GM12878 (cell line): ENCODE data around the gene OMD. TPM values are rescaled to one million over a fixed set of nuclear protein-coding genes. Genes with fewer than 3 reads are reported as not detected.

Experiments
- ATAC-seq: fragments of 200-7000 bp; cut with Tn5 transposase; 3 replicates; pipeline ENCODE4 v1.9.1; 2020; ENCODE audit warnings: mild to moderate bottlenecking, moderate library complexity
- BruUV-seq: library from RNA; stranded (reverse); fragments of 400-500 nt; replicated peaks from 2 replicates; lab custom pipeline; 2021; lab: Mats Ljungman, UMichigan
- CTCF ChIA-PET: fragments of 300-600 bp; sonication (Branson Sonifier 250); formaldehyde crosslinking; extraction: SDS; loops from one replicate; lab custom pipeline; 2021; ENCODE audit warnings: inconsistent platforms; lab: Yijun Ruan, JAX
- POLR2A ChIA-PET: fragments of 350-600 bp; formaldehyde crosslinking; extraction: SDS; loops from one replicate; lab custom pipeline; 2021; ENCODE audit warnings: inconsistent platforms; lab: Charles Lee
- RAD21 ChIA-PET: fragments of 300-600 bp; sonication (Branson Sonifier 250); formaldehyde crosslinking; loops from one replicate; lab custom pipeline; 2023; ENCODE audit warnings: antibody characterized with exemption; ENCODE audit not compliant: unreplicated experiment; lab: Charles Lee
- SMC1A ChIA-PET: fragments of 300-600 bp; sonication (Branson Sonifier 250); formaldehyde crosslinking; loops from one replicate; lab custom pipeline; 2023; ENCODE audit not compliant: unreplicated experiment, uncharacterized antibody; lab: Charles Lee
- DNase-seq: peaks from one replicate; pipeline ENCODE4 v3.0.0-alpha.2; 2011; ENCODE audit warnings: low read depth, low spot score
- FAIRE-seq: peaks from 3 replicates; lab custom pipeline; 2011; peaks lifted over from hg19 to GRCh38; lab: Jason Lieb, UNC
- H2AFZ ChIP-seq: 2 replicates; pipeline ENCODE4 v1.6.0; 2011; ENCODE audit warnings: low read depth, low read length, control low read depth; ENCODE audit not compliant: control insufficient read depth
- H3K27ac ChIP-seq: 2 replicates; pipeline ENCODE4 v1.5.1; 2011; ENCODE audit warnings: control low read depth; ENCODE audit not compliant: control insufficient read depth, insufficient read depth
- H3K27me3 ChIP-seq, 2 experiments: replicated peaks in 1 of 2; 2 replicates each; pipeline versions ENCODE4 v1.6.0 to v1.6.1; 2011; ENCODE audit warnings: low read length in 1 of 2; ENCODE audit not compliant: control insufficient read depth in 2 of 2, insufficient read depth in 2 of 2
- H3K36me3 ChIP-seq, 2 experiments: 2 replicates each; pipeline ENCODE4 v1.5.1; 2011; ENCODE audit warnings: low read length in 1 of 2; ENCODE audit not compliant: control insufficient read depth in 2 of 2, insufficient read depth in 2 of 2
- H3K4me1 ChIP-seq: 2 replicates; pipeline ENCODE4 v1.6.1; 2011; ENCODE audit warnings: mild to moderate bottlenecking, low read length, moderate library complexity, mixed read lengths; ENCODE audit not compliant: control insufficient read depth, insufficient read depth
- H3K4me2 ChIP-seq: 2 replicates; pipeline ENCODE4 v1.6.0; 2011; ENCODE audit warnings: control low read depth; ENCODE audit not compliant: control insufficient read depth, insufficient read depth
- H3K4me3 ChIP-seq: fragments of 200-600 bp; sonication (generic); 2 replicates; pipeline ENCODE4 v1.5.1; 2016
- H3K79me2 ChIP-seq: 2 replicates; pipeline ENCODE4 v1.6.0; 2011; ENCODE audit warnings: low read length; ENCODE audit not compliant: control insufficient read depth, insufficient read depth
- H3K9ac ChIP-seq: 2 replicates; pipeline ENCODE4 v1.8.0; 2011; ENCODE audit warnings: low read length, control low read depth, mixed read lengths; ENCODE audit not compliant: control insufficient read depth, insufficient read depth
- H3K9me3 ChIP-seq: replicated peaks from 3 replicates; pipeline ENCODE4 v1.5.1; 2011; ENCODE audit warnings: mild to moderate bottlenecking, low read length; ENCODE audit not compliant: control insufficient read depth, insufficient read depth
- H4K20me1 ChIP-seq: 2 replicates; pipeline ENCODE4 v1.6.0; 2011; ENCODE audit not compliant: control insufficient read depth, insufficient read depth
- BACH1 ChIP-seq: fragments of 450-650 bp; IDR thresholded peaks from 2 replicates; pipeline ENCODE4 v1.6.1; 2017; ENCODE audit warnings: mild to moderate bottlenecking, borderline replicate concordance
- CTCF ChIP-seq, 3 experiments: IDR thresholded peaks in 2 of 3; conservative IDR thresholded peaks in 1 of 3; 2 replicates each; pipeline ENCODE4 v1.5.1; 2011; ENCODE audit warnings: low read depth in 3 of 3, low read length in 3 of 3, mild to moderate bottlenecking in 3 of 3, control low read depth in 2 of 3, moderate library complexity in 2 of 3, inconsistent platforms in 1 of 3, mixed read lengths in 1 of 3; ENCODE audit not compliant: control insufficient read depth in 2 of 3, insufficient read depth in 1 of 3; ENCODE audit errors: extremely low read depth in 1 of 3
- EGR1 ChIP-seq, 2 experiments: IDR thresholded peaks; 1 replicate in 1 of 2; 2 replicates in 1 of 2; pipeline ENCODE4 v1.6.1; 2011 to 2012; ENCODE audit warnings: low read depth in 2 of 2, low read length in 2 of 2, borderline replicate concordance in 1 of 2, mild to moderate bottlenecking in 1 of 2, moderate library complexity in 1 of 2
- FOXM1 ChIP-seq: IDR thresholded peaks from 2 replicates; pipeline ENCODE4 v1.6.1; 2012; ENCODE audit warnings: low read depth, mild to moderate bottlenecking, inconsistent platforms, low read length, moderate library complexity
- IKZF2 ChIP-seq, 2 experiments: fragments of 450-650 bp; IDR thresholded peaks; 2 replicates each; pipeline ENCODE4 v1.6.1; 2017; ENCODE audit warnings: mild to moderate bottlenecking in 2 of 2, moderate library complexity in 2 of 2
- PML ChIP-seq: IDR thresholded peaks from 2 replicates; pipeline ENCODE4 v1.6.1; 2012; ENCODE audit warnings: low read length, inconsistent platforms
- POLR2AphosphoS5 ChIP-seq: IDR thresholded peaks from 2 replicates; pipeline ENCODE4 v1.6.1; 2011; ENCODE audit warnings: mild to moderate bottlenecking, low read length, inconsistent platforms
- RB1 ChIP-seq: fragments of 450-650 bp; formaldehyde crosslinking; IDR thresholded peaks from 2 replicates; pipeline ENCODE4 v1.6.1; 2017; ENCODE audit warnings: mild to moderate bottlenecking, borderline replicate concordance
- SP1 ChIP-seq: IDR thresholded peaks from one replicate; pipeline ENCODE4 v1.6.1; 2011; ENCODE audit warnings: low read depth, low read length
- SUPT20H ChIP-seq: IDR thresholded peaks from 2 replicates; pipeline ENCODE4 v1.6.1; 2011; ENCODE audit warnings: low read depth, mild to moderate bottlenecking, low read length, moderate library complexity, borderline replicate concordance; ENCODE audit not compliant: control insufficient read depth
- TARDBP ChIP-seq: IDR thresholded peaks from 2 replicates; pipeline ENCODE4 v1.6.1; 2016; ENCODE audit warnings: borderline replicate concordance
- TBL1XR1 ChIP-seq: IDR thresholded peaks from 2 replicates; pipeline ENCODE4 v1.6.1; 2012; ENCODE audit warnings: low read depth, low read length, improper control_type of control experiment
- ZNF207 ChIP-seq: fragments of 450-650 bp; IDR thresholded peaks from 2 replicates; pipeline ENCODE4 v1.6.1; 2014; ENCODE audit warnings: antibody characterized with exemption, mild to moderate bottlenecking, borderline replicate concordance
- ZNF24 ChIP-seq: fragments of 450-650 bp; IDR thresholded peaks from 2 replicates; pipeline ENCODE4 v1.6.1; 2017; ENCODE audit warnings: antibody characterized with exemption, mild to moderate bottlenecking
- WGBS: methylation state at CpG from one replicate; pipeline ENCODE4 v1.1.6; 2016; ENCODE audit warnings: low lambda C conversion rate; ENCODE audit not compliant: insufficient replicate concordance, insufficient coverage; ENCODE audit errors: missing lambda C conversion rate; 5-methylcytosine and 5-hydroxymethylcytosine counted together
- in situ Hi-C: fragments of 300-500 bp; cut with MboI; formaldehyde crosslinking; loops from 9 replicates; pipeline ENCODE4 v1.14.3; 2018; ENCODE audit warnings: mixed read lengths
- intact Hi-C: fragments of 100-400 bp; cut with micrococcal nuclease; formaldehyde crosslinking; loops from one replicate; pipeline ENCODE4 v1.14.2; 2022; ENCODE audit not compliant: unreplicated experiment
- polyA plus RNA-seq, 11 experiments: library from polyadenylated mRNA; depleted of rRNA in 4 of 11; unstranded in 6 of 11; stranded (reverse) in 5 of 11; fragments of >200 nt; fragmentation: Nextera tagmentation in 4 of 11; fragmentation: Illumina TruSeq in 1 of 11; extraction: Ambion mirVana in 4 of 11; extraction: Trizol in 1 of 11; gene quantifications; 1 replicate in 1 of 11; 2 replicates in 10 of 11; pipeline versions ENCODE4 v1.2.1 to v1.2.3, GENCODE V29; 2011 to 2016; ENCODE audit warnings: inconsistent platforms in 2 of 11, missing spikeins in 2 of 11, low read depth in 1 of 11
- total RNA-seq, 4 experiments: library from RNA; depleted of rRNA in 3 of 4; stranded (reverse); fragments of >200 nt in 3 of 4; fragmentation: Illumina TruSeq in 1 of 4; extraction: Trizol in 1 of 4; gene quantifications; 2 replicates each; pipeline versions ENCODE4 v1.2.1 to v1.2.3, GENCODE V29; 2013 to 2021
- TF ChIP-seq, protein P1 (sequence below): fragments of 450-650 bp; IDR thresholded peaks from 2 replicates; pipeline ENCODE4 v1.6.1; 2017; ENCODE audit warnings: mild to moderate bottlenecking, moderate library complexity

OMD gene
- total and polyA plus RNA-seq, 10 of the 15 experiments (the other 5 are each of a cell fraction or from before 2014, with no cell fraction given) = 0.08 to 0.70 (median 0.57) TPM; not detected in 7

GRCh38 chr9:92467511-92467910 is 43.2 kb upstream of the OMD start:
- WGBS = 78% methylated on average over 2 of the region's 2 CpGs

More at GRCh38 chr9:92467511-92467910, 43.2 kb upstream of the OMD start:
- ChIA-PET RAD21 (no interaction called here), CTCF (interaction anchor here (0.9 to 1.1 kb wide), 2 partner anchors 9 to 10 kb away, joined by 3 to 6 read pairs; no protein-coding TSS in a partner anchor), POLR2A (no interaction called here), SMC1A (interaction anchor here (2.6 kb wide), 1 partner anchor 9 kb away, joined by 9 read pairs; no protein-coding TSS in a partner anchor)
- no peak for DNase-seq
- no peak for ATAC-seq
- intact Hi-C loops = no loop called here
- no peak overlapping the region for H3K27ac ChIP-seq
- no peak overlapping the region for H3K9ac ChIP-seq
- TF ChIP-seq RB1 = no peak
- TF ChIP-seq SUPT20H = no peak
- no peak for TF ChIP-seq TARDBP
- TF ChIP-seq EGR1 (IDR thresholded peaks at IDR 0.05; ENCODE audit: borderline replicate concordance in 1 of 2, low read depth in 2 of 2, low read length in 2 of 2) = no peak
- no peak for TF ChIP-seq IKZF2 (IDR thresholded peaks at IDR 0.05)
- no peak for TF ChIP-seq CTCF (IDR thresholded peaks at IDR 0.05 in 2 of 3, conservative IDR thresholded peaks at IDR 0.05 in 1 of 3; ENCODE audit: control insufficient read depth in 2 of 3, extremely low read depth in 1 of 3, insufficient read depth in 1 of 3, low read depth in 3 of 3, low read length in 3 of 3)
- no peak for TF ChIP-seq SP1
- TF ChIP-seq FOXM1 = no peak
- no peak for TF ChIP-seq BACH1
- no peak for TF ChIP-seq ZNF207
- TF ChIP-seq TBL1XR1 = no peak
- TF ChIP-seq POLR2AphosphoS5 = no peak
- TF ChIP-seq, protein P1, sequence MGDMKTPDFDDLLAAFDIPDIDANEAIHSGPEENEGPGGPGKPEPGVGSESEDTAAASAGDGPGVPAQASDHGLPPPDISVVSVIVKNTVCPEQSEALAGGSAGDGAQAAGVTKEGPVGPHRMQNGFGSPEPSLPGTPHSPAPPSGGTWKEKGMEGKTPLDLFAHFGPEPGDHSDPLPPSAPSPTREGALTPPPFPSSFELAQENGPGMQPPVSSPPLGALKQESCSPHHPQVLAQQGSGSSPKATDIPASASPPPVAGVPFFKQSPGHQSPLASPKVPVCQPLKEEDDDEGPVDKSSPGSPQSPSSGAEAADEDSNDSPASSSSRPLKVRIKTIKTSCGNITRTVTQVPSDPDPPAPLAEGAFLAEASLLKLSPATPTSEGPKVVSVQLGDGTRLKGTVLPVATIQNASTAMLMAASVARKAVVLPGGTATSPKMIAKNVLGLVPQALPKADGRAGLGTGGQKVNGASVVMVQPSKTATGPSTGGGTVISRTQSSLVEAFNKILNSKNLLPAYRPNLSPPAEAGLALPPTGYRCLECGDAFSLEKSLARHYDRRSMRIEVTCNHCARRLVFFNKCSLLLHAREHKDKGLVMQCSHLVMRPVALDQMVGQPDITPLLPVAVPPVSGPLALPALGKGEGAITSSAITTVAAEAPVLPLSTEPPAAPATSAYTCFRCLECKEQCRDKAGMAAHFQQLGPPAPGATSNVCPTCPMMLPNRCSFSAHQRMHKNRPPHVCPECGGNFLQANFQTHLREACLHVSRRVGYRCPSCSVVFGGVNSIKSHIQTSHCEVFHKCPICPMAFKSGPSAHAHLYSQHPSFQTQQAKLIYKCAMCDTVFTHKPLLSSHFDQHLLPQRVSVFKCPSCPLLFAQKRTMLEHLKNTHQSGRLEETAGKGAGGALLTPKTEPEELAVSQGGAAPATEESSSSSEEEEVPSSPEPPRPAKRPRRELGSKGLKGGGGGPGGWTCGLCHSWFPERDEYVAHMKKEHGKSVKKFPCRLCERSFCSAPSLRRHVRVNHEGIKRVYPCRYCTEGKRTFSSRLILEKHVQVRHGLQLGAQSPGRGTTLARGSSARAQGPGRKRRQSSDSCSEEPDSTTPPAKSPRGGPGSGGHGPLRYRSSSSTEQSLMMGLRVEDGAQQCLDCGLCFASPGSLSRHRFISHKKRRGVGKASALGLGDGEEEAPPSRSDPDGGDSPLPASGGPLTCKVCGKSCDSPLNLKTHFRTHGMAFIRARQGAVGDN = no peak
- no peak for TF ChIP-seq PML
- TF ChIP-seq ZNF24 = no peak
- H3K4me3 ChIP-seq = no peak overlapping the region
- no peaks in the 10 kb centered on the region for H3K9me3 ChIP-seq
- no peak for FAIRE-seq
- in situ Hi-C loops = no loop called here
- no TSS peak for BruUV-seq
- no peaks in the 10 kb centered on the region for H3K4me1 ChIP-seq
- H4K20me1 ChIP-seq = no peaks in the 10 kb centered on the region
- H3K27me3 ChIP-seq = no peaks in the 10 kb centered on the region
- no peak overlapping the region for H3K4me2 ChIP-seq
- no peak overlapping the region for H2AFZ ChIP-seq
- no peaks in the 10 kb centered on the region for H3K36me3 ChIP-seq
- no peaks in the 10 kb centered on the region for H3K79me2 ChIP-seq
